Neural progenitor cell (in vitro differentiated cells): ENCODE measurements around the gene LSM14B. TPM values are rescaled to one million over a fixed set of nuclear protein-coding genes. Genes with fewer than 3 reads are reported as not detected.

Source experiments
- DNase-seq: peaks from one replicate; pipeline ENCODE4 v3.0.0-alpha.2; 2016; ENCODE audit warnings: low spot score
- H2AFZ ChIP-seq: fragments of 200-600 bp; sonication (generic); replicated peaks from 2 replicates; pipeline ENCODE4 v1.6.1; 2016; ENCODE audit warnings: antibody characterized with exemption
- H3F3A ChIP-seq: fragments of 200-600 bp; sonication (generic); 2 replicates; pipeline ENCODE4 v1.6.1; 2016; ENCODE audit warnings: antibody characterized with exemption, low read depth
- H3K27ac ChIP-seq: fragments of 200-600 bp; sonication (generic); 2 replicates; pipeline ENCODE4 v1.5.1; 2016; ENCODE audit warnings: mild to moderate bottlenecking
- H3K27me3 ChIP-seq: fragments of 200-600 bp; sonication (generic); 2 replicates; pipeline ENCODE4 v1.6.1; 2016; ENCODE audit warnings: mild to moderate bottlenecking, moderate library complexity
- H3K36me3 ChIP-seq: fragments of 200-600 bp; sonication (generic); 2 replicates; pipeline ENCODE4 v1.5.1; 2016
- H3K4me1 ChIP-seq: fragments of 200-600 bp; sonication (generic); 2 replicates; pipeline ENCODE4 v1.6.1; 2016; ENCODE audit warnings: mixed run types
- H3K4me2 ChIP-seq: fragments of 200-600 bp; sonication (generic); 2 replicates; pipeline ENCODE4 v1.6.1; 2016
- H3K4me3 ChIP-seq: fragments of 200-600 bp; sonication (generic); 2 replicates; pipeline ENCODE4 v1.5.1; 2016
- H3K79me2 ChIP-seq: fragments of 200-600 bp; sonication (generic); 2 replicates; pipeline ENCODE4 v1.6.1; 2016; ENCODE audit warnings: low read depth
- H3K9ac ChIP-seq: fragments of 200-600 bp; sonication (generic); 2 replicates; pipeline ENCODE4 v1.6.1; 2016
- H3K9me3 ChIP-seq: fragments of 200-600 bp; sonication (generic); 2 replicates; pipeline ENCODE4 v1.5.1; 2016; ENCODE audit warnings: low read depth
- H4K20me1 ChIP-seq: fragments of 200-600 bp; sonication (generic); 2 replicates; pipeline ENCODE4 v1.6.1; 2016; ENCODE audit warnings: low read depth
- H3K27ac Mint-ChIP-seq: 3 replicates; pipeline ENCODE4 v1.8.0; 2021; ENCODE audit warnings: mixed read lengths
- H3K27me3 Mint-ChIP-seq: 2 replicates; pipeline ENCODE4 v1.8.0; 2022; ENCODE audit warnings: low read depth, mild to moderate bottlenecking, inconsistent platforms, moderate library complexity, mixed read lengths; ENCODE audit not compliant: insufficient read depth
- H3K36me3 Mint-ChIP-seq: 3 replicates; pipeline ENCODE4 v1.8.0; 2021; ENCODE audit warnings: mixed read lengths
- H3K4me1 Mint-ChIP-seq: 3 replicates; pipeline ENCODE4 v1.8.0; 2021; ENCODE audit warnings: mixed read lengths
- H3K4me3 Mint-ChIP-seq: 3 replicates; pipeline ENCODE4 v1.8.0; 2021; ENCODE audit warnings: mild to moderate bottlenecking, moderate library complexity, mixed read lengths
- H3K9me3 Mint-ChIP-seq: 3 replicates; pipeline ENCODE4 v1.8.0; 2020; ENCODE audit warnings: mixed read lengths
- CTCF ChIP-seq: fragments of 200-600 bp; sonication (generic); IDR thresholded peaks from 2 replicates; pipeline ENCODE4 v1.5.1; 2017; ENCODE audit warnings: antibody characterized with exemption, mild to moderate bottlenecking
- EZH2 ChIP-seq: fragments of 200-600 bp; sonication (generic); IDR thresholded peaks from 2 replicates; pipeline ENCODE4 v1.6.1; 2017; ENCODE audit warnings: antibody characterized with exemption, mild to moderate bottlenecking, moderate library complexity
- EZH2phosphoT487 ChIP-seq: fragments of 200-600 bp; sonication (generic); IDR thresholded peaks from 2 replicates; pipeline ENCODE4 v1.6.1; 2017; ENCODE audit warnings: antibody characterized with exemption
- total RNA-seq: library from RNA; depleted of rRNA; stranded (reverse); fragments of >200 nt; gene quantifications from 2 replicates; pipeline ENCODE4 v1.2.3, GENCODE V29; 2015; ENCODE audit warnings: low replicate concordance

Gene LSM14B
- total RNA-seq, 1 donor from 2014 or later: 52.6 TPM

GRCh38 chr20:62179162-62179504, 56.9 kb downstream of the LSM14B start:
- Mint-ChIP-seq H3K27ac (no peak overlapping the region), H3K4me3 (no peak overlapping the region), H3K9me3 (no peaks in the 10 kb centered on the region), H3K36me3 (peaks cover 12% of the 10 kb centered on the region), H3K27me3 (peaks cover 3% of the 10 kb centered on the region), H3K4me1 (peaks cover 14% of the 10 kb centered on the region)
- no peaks in the 10 kb centered on the region for H4K20me1 ChIP-seq
- H3K27ac ChIP-seq: no peak overlapping the region
- H3F3A ChIP-seq: peaks cover 35% of the 10 kb centered on the region
- H3K4me1 ChIP-seq: peaks cover 10% of the 10 kb centered on the region
- no peak for DNase-seq
- peaks cover 12% of the 10 kb centered on the region for H3K79me2 ChIP-seq
- no peaks in the 10 kb centered on the region for H3K9me3 ChIP-seq
- H2AFZ ChIP-seq: no peak overlapping the region
- H3K36me3 ChIP-seq: peaks cover 7% of the 10 kb centered on the region
- H3K4me3 ChIP-seq: no peak overlapping the region
- TF ChIP-seq EZH2 (no peak), CTCF (no peak), EZH2phosphoT487 (no peak)
- no peak overlapping the region for H3K4me2 ChIP-seq
- H3K27me3 ChIP-seq: no peaks in the 10 kb centered on the region
- no peak overlapping the region for H3K9ac ChIP-seq

GRCh38 chr20:62181808-62182207, 59.5 kb downstream of the LSM14B start:
- H3K36me3 ChIP-seq: peaks cover 7% of the 10 kb centered on the region
- no peaks in the 10 kb centered on the region for H4K20me1 ChIP-seq
- no peak for DNase-seq
- peaks cover 3% of the 10 kb centered on the region for H3K27me3 Mint-ChIP-seq
- peaks cover 17% of the 10 kb centered on the region for H3K4me1 Mint-ChIP-seq
- TF ChIP-seq EZH2phosphoT487 (no peak), CTCF (no peak), EZH2 (no peak)
- H3K79me2 ChIP-seq: peaks cover 28% of the 10 kb centered on the region
- H3K27ac ChIP-seq: no peak overlapping the region
- H3K4me3 ChIP-seq: peak overlapping the region; percentile 95
- H3K9ac ChIP-seq: no peak overlapping the region
- no peaks in the 10 kb centered on the region for H3K27me3 ChIP-seq
- peak overlapping the region; percentile 88 for H3K4me2 ChIP-seq
- H2AFZ ChIP-seq: no peak overlapping the region
- no peaks in the 10 kb centered on the region for H3K9me3 ChIP-seq
- peaks cover 35% of the 10 kb centered on the region for H3F3A ChIP-seq
- H3K36me3 Mint-ChIP-seq: no peaks in the 10 kb centered on the region
- no peak overlapping the region for H3K27ac Mint-ChIP-seq
- H3K4me3 Mint-ChIP-seq: peak overlapping the region; percentile 96
- H3K9me3 Mint-ChIP-seq: no peaks in the 10 kb centered on the region
- peaks cover 10% of the 10 kb centered on the region for H3K4me1 ChIP-seq

- no peaks in the 10 kb centered on the region for H3K9me3 ChIP-seq
- Mint-ChIP-seq H3K36me3 (no peaks in the 10 kb centered on the region), H3K9me3 (no peaks in the 10 kb centered on the region), H3K27me3 (peaks cover 3% of the 10 kb centered on the region), H3K27ac (peak within 1 kb of the TSS; percentile 74), H3K4me1 (peaks cover 17% of the 10 kb centered on the region), H3K4me3 (peak within 1 kb of the TSS; percentile 96)
- TF ChIP-seq CTCF (peak; percentile 6), EZH2phosphoT487 (no peak), EZH2 (no peak)
- no peaks in the 10 kb centered on the region for H3K27me3 ChIP-seq
- peaks cover 10% of the 10 kb centered on the region for H3K4me1 ChIP-seq
- peak within 1 kb of the TSS; percentile 90 for H3K27ac ChIP-seq
- H3K9ac ChIP-seq: peak within 1 kb of the TSS; percentile 93
- peaks cover 37% of the 10 kb centered on the region for H3K79me2 ChIP-seq
- peak within 1 kb of the TSS; percentile 95 for H3K4me3 ChIP-seq
- H3F3A ChIP-seq: peaks cover 35% of the 10 kb centered on the region
- peak within 1 kb of the TSS; percentile 80 for H2AFZ ChIP-seq
- DNase-seq: peak; percentile 98
- H3K4me2 ChIP-seq: peak within 1 kb of the TSS; percentile 88
- peaks cover 7% of the 10 kb centered on the region for H3K36me3 ChIP-seq
- H4K20me1 ChIP-seq: no peaks in the 10 kb centered on the region
Observed at GRCh38 chr20:62182469-62183425, 60.5 kb downstream of the LSM14B start, which contains the start of gene MTG2. Gene MTG2 (plus strand): TSS chr20:62183028. CDS start chr20:62193421, 10,393 bp downstream.
